Raji (cell line): Measurements from ENCODE around the gene HSH2D.

ENCODE experiments used
- POLR2A ChIP-seq: IDR thresholded peaks from 2 replicates; pipeline ENCODE4 v1.6.1; 2011; ENCODE audit warnings: low read depth, low read length, control low read depth; ENCODE audit not compliant: insufficient read depth

The HSH2D gene

DNA sequence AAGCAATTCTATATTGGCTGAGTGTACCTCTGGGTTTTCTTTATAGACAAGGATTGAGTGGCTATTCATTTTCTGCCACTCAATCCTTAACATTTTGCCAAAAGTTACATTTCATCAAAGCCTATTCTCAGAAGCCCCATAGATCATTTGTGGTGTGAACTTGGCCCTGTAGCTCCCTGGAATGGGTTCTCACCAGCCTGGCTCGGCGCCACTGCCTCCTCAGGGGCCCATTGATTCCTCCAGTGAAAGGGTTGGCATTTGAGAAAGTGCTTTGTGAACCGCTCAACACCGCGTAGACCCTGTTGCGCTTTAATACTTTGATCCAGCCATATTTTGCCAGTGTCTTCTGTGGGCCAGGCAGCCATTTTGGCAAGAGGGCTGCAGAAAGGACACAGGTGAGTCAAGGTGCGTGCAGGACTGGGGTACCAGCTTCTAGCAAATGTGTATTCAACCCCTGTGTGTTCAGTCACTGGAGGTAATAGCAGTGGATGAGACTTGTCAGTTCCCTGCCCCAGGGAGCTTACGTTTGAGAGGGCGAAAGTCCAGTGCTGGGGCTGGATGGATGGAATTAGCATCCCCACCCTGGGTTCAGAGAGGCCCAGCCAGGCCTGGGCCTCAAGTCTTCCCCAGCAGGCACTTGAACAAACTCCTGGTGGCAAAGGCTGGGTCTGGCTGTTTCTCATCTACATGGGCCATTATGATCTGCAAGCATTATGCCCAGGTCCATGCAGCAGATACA lies 28.0 kb upstream of the HSH2D start:
- TF ChIP-seq POLR2A: no peak

GRCh38 chr19:16116067-16116466 lies 27.4 kb upstream of the HSH2D start:
- no peak for TF ChIP-seq POLR2A

- TF ChIP-seq POLR2A: no peak
Observed at GRCh38 chr19:16117594-16118033, 25.9 kb upstream of the HSH2D start.

DNA sequence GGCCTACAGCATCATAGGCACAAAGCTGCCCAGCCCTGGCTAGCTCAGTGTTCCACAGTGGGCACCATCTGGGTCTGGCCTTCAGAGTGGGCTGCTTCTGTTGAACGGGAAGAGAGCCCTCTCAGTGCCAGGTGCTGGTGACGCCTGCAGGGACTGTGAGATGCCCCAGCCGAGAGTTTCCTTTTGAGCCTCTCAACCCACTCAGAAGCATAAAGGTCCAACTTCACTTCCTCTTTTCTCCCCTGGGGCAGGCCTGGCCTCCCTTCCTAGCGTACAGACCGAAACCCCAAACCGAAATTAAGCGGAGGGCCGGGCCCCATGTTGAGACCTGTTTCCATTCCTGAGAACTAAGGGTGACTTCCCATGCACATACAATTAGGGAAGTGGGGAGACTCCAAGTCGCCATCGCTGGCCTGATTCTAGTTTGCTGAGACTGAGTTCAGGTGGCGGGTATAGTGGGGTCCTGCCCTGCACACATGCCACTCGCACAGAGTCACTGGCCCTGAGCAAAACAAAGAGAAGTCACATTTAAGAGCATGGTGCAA lies 24.9 kb upstream of the HSH2D start:
- TF ChIP-seq POLR2A: peak; percentile 38; the same call in 1 of the 2 replicates

- TF ChIP-seq POLR2A: no peak
Observed at GRCh38 chr19:16121141-16121540, 22.3 kb upstream of the HSH2D start.

GRCh38 chr19:16121967-16122366 lies 21.5 kb upstream of the HSH2D start:
- TF ChIP-seq POLR2A: no peak

DNA sequence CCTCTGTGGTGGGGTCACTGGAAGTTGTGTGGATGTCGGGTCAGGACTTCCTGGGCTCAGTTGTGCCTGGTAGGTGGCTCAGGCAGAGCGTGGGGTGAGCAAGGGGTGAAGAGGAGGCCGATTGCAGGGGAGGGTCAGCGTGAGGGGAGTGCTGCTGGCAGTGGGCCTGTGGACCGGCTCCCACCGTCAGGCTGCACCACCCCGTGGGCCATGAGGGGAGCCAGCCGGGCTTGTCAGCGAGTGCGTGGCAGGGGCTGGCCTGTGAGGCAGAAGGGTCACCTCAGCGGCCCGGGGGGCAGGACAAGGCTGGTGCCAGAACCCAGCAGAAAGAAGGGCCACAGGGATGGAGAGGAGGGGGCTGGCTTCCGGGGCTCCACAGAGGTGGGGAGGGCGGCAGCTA lies 18.5 kb upstream of the HSH2D start:
- no peak for TF ChIP-seq POLR2A

- TF ChIP-seq POLR2A: no peak
Observed at GRCh38 chr19:16125737-16126495, 17.6 kb upstream of the HSH2D start.

GRCh38 chr19:16127080-16127479 lies 16.4 kb upstream of the HSH2D start:
- no peak for TF ChIP-seq POLR2A

GRCh38 chr19:16127776-16128371 lies 15.6 kb upstream of the HSH2D start:
- TF ChIP-seq POLR2A: no peak

- no peak for TF ChIP-seq POLR2A
Observed at GRCh38 chr19:16131648-16132047, 11.8 kb upstream of the HSH2D start.

- no peak for TF ChIP-seq POLR2A
Observed at GRCh38 chr19:16133818-16134217, 9.7 kb upstream of the HSH2D start.

DNA sequence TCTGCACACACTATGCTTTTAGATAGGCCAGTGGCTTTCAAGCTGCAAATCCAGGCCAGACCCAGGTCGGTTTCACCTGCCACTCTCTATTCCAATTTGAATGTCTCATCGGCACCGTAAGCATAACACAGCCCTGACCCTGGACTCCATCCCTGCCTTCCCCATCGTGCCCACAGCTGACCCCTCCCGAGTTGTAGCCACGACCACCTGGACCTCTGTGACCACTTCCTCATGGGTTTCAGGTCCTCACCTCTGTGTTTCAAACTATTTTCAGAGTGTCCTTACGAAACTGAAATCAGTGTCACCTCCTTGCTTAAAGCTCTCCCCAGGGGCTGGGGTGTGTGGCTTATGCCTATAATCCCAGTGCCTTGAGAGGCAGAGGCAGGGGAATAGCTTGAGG lies 9.0 kb upstream of the HSH2D start:
- no peak for TF ChIP-seq POLR2A

DNA sequence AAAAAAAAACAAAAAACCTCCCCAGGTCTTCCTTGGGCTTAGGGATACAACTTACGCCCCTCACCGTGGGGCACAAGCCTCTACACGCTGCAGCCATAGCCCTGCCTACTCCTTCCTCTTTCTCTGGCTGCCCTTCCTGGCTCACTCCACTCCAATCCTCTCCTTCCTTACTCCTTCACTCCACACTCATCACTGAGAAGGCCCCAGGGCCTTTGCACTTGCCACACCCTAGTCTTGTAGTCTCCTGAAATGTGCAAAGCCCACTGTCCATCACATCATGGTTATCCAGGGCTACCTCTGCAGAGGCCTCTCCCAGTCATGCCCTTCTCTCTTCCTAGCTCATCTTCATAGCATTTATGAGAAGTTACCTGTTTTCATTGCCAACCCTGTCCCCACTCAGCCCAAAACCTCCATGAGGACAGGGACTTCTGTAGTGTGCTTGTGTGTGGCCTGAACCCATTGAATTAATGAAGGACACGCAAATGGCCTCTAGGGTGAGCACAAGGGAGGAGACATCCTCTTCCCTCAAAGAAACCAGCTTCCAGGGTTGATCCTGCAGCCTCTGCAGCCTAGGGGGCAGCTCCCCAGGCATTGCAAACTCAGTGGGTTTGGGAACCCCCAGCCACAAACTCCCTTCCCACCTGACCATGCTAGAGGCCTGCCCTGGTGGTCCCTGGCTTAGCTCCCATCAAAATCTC lies 7.9 kb upstream of the HSH2D start:
- TF ChIP-seq POLR2A: no peak

- no peak for TF ChIP-seq POLR2A
Observed at GRCh38 chr19:16136185-16136999, 7.1 kb upstream of the HSH2D start.

- TF ChIP-seq POLR2A: no peak
Observed at GRCh38 chr19:16139752-16140151, 3.7 kb upstream of the HSH2D start.
